HG03342 (cell line): Measurements from ENCODE around the gene LOX.

ENCODE experiments used
- ATAC-seq: cut with Tn5 transposase; IDR thresholded peaks from one replicate; pipeline ENCODE4 v1.9.1; 2021; ENCODE audit warnings: mild to moderate bottlenecking, moderate library complexity; ENCODE audit not compliant: unreplicated experiment

LOX gene

GRCh38 chr5:122078116-122079110 is at the start of gene LOX:
TSS of gene LOX (minus strand) at chr5:122078259. CDS start at chr5:122077985, 274 bp downstream.
- ATAC-seq, result no peak

GRCh38 chr5:122126756-122127321 is 48.8 kb upstream of the LOX start:
- ATAC-seq, result no peak

GRCh38 chr5:122126177-122126755 is 48.2 kb upstream of the LOX start:
- ATAC-seq, result no peak

GRCh38 chr5:122124766-122125165 is 46.7 kb upstream of the LOX start:
- no peak for ATAC-seq

GRCh38 chr5:122121479-122122465 is 43.7 kb upstream of the LOX start:
- ATAC-seq, result no peak

- no peak for ATAC-seq
Measured at GRCh38 chr5:122120957-122121356, 42.9 kb upstream of the LOX start.

GRCh38 chr5:122120493-122120892 is 42.4 kb upstream of the LOX start:
- ATAC-seq, result no peak

- no peak for ATAC-seq
Measured at GRCh38 chr5:122119205-122119604, 41.1 kb upstream of the LOX start.

- ATAC-seq, result no peak
Measured at GRCh38 chr5:122118356-122118948, 40.4 kb upstream of the LOX start.

GRCh38 chr5:122114501-122114900 is 36.4 kb upstream of the LOX start:
- ATAC-seq, result no peak

GRCh38 chr5:122112733-122113558 is 34.9 kb upstream of the LOX start:
- ATAC-seq, result no peak

- ATAC-seq, result no peak
Measured at GRCh38 chr5:122112063-122112462, 34.0 kb upstream of the LOX start.

GRCh38 chr5:122111460-122111859 is 33.4 kb upstream of the LOX start:
- no peak for ATAC-seq

GRCh38 chr5:122110987-122111386 is 32.9 kb upstream of the LOX start:
- ATAC-seq, result no peak

GRCh38 chr5:122107016-122107415 is 29.0 kb upstream of the LOX start:
- no peak for ATAC-seq

- ATAC-seq, result no peak
Measured at GRCh38 chr5:122105909-122106308, 27.9 kb upstream of the LOX start.

GRCh38 chr5:122102825-122103224 is 24.8 kb upstream of the LOX start:
- ATAC-seq, result no peak

- ATAC-seq, result peak; percentile 81
Measured at GRCh38 chr5:122101636-122102285, 23.7 kb upstream of the LOX start.
